Measurements from ENCODE around the gene ALG2.

The ALG2 gene

GRCh38 chr9:99189887-99190596 is 31.7 kb downstream of the ALG2 start:
- DNase-seq: no peak

GRCh38 chr9:99189186-99189585 is 32.6 kb downstream of the ALG2 start:
- DNase-seq: no peak

- DNase-seq: no peak
Measured at GRCh38 chr9:99187311-99187710, 34.4 kb downstream of the ALG2 start.

GRCh38 chr9:99185934-99186333 is 35.8 kb downstream of the ALG2 start:
- DNase-seq: no peak

- no peak for DNase-seq
Measured at GRCh38 chr9:99185348-99185632, 36.5 kb downstream of the ALG2 start.

- peak; percentile 77 to 78 for DNase-seq
Measured at GRCh38 chr9:99184475-99185347, 37.0 kb downstream of the ALG2 start.

GRCh38 chr9:99184110-99184474 is 37.6 kb downstream of the ALG2 start:
- no peak for DNase-seq

- DNase-seq: no peak
Measured at GRCh38 chr9:99183616-99184015, 38.1 kb downstream of the ALG2 start.

- no peak for DNase-seq
Measured at GRCh38 chr9:99182356-99182755, 39.4 kb downstream of the ALG2 start.

- DNase-seq: peak; percentile 7 to 50
Measured at GRCh38 chr9:99181621-99182020, 40.1 kb downstream of the ALG2 start.

GRCh38 chr9:99181206-99181605 is 40.5 kb downstream of the ALG2 start:
- DNase-seq: no peak

GRCh38 chr9:99180662-99181061 is 41.1 kb downstream of the ALG2 start:
- DNase-seq: no peak

- DNase-seq: no peak
Measured at GRCh38 chr9:99180199-99180598, 41.5 kb downstream of the ALG2 start.

GRCh38 chr9:99178912-99179872 is 42.5 kb downstream of the ALG2 start:
- DNase-seq: no peak

- no peak for DNase-seq
Measured at GRCh38 chr9:99177576-99178366, 44.0 kb downstream of the ALG2 start.

GRCh38 chr9:99176527-99177013 is 45.2 kb downstream of the ALG2 start:
- DNase-seq: no peak

- DNase-seq: no peak
Measured at GRCh38 chr9:99173570-99174504, 47.9 kb downstream of the ALG2 start.

GRCh38 chr9:99172124-99173091 is 49.3 kb downstream of the ALG2 start:
- no peak for DNase-seq

GRCh38 chr9:99171225-99172123 is 50.3 kb downstream of the ALG2 start:
- DNase-seq: no peak
